Measurements from ENCODE around the gene LTBP4. TPM values are rescaled to one million over a fixed set of nuclear protein-coding genes. Genes with fewer than 3 reads are reported as not detected.

Gene LTBP4
- total and polyA plus RNA-seq, 2 of the 13 experiments (the other 11 are each of a cell fraction or from before 2014, with no cell fraction given) = 0.86 to 2.3 TPM

GRCh38 chr19:40603389-40604170, 2.4 kb downstream of the LTBP4 start (continued):
- TF ChIP-seq ZNF142 (CRISPR knock-in tag; IDR thresholded peaks at IDR 0.05) (peak; percentile 70; the same call in 1 of the 2 replicates), ZNF512 (CRISPR knock-in tag; IDR thresholded peaks at IDR 0.05) (no peak), ZNF329 (CRISPR knock-in tag; IDR thresholded peaks at IDR 0.05; ENCODE audit: low read depth) (0 out of 2 replicates have a peak, but pooled peaks have one; percentile 62), BCL3 (CRISPR knock-in tag; IDR thresholded peaks at IDR 0.05) (peak; percentile 72; the same call in 1 of the 2 replicates), ZNF513 (CRISPR knock-in tag; conservative IDR thresholded peaks at IDR 0.05) (no peak), ZNF746 (CRISPR knock-in tag; IDR thresholded peaks at IDR 0.05) (peak; percentile 98), ARNT (IDR thresholded peaks at IDR 0.05) (no peak), ZNF567 (CRISPR knock-in tag; IDR thresholded peaks at IDR 0.05; ENCODE audit: borderline replicate concordance) (0 out of 2 replicates have a peak, but pooled peaks have one; percentile 62), ZNF740 (CRISPR knock-in tag; IDR thresholded peaks at IDR 0.05) (peak; percentile 88), ZBTB43 (CRISPR knock-in tag; conservative IDR thresholded peaks at IDR 0.05) (no peak; the same call in 1 of the 2 replicates)
- TF ChIP-seq, protein P1, sequence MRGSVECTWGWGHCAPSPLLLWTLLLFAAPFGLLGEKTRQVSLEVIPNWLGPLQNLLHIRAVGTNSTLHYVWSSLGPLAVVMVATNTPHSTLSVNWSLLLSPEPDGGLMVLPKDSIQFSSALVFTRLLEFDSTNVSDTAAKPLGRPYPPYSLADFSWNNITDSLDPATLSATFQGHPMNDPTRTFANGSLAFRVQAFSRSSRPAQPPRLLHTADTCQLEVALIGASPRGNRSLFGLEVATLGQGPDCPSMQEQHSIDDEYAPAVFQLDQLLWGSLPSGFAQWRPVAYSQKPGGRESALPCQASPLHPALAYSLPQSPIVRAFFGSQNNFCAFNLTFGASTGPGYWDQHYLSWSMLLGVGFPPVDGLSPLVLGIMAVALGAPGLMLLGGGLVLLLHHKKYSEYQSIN (CRISPR knock-in tag; IDR thresholded peaks at IDR 0.05; ENCODE audit: borderline replicate concordance) = no peak
- TF ChIP-seq, protein P2, sequence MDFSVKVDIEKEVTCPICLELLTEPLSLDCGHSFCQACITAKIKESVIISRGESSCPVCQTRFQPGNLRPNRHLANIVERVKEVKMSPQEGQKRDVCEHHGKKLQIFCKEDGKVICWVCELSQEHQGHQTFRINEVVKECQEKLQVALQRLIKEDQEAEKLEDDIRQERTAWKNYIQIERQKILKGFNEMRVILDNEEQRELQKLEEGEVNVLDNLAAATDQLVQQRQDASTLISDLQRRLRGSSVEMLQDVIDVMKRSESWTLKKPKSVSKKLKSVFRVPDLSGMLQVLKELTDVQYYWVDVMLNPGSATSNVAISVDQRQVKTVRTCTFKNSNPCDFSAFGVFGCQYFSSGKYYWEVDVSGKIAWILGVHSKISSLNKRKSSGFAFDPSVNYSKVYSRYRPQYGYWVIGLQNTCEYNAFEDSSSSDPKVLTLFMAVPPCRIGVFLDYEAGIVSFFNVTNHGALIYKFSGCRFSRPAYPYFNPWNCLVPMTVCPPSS (IDR thresholded peaks at IDR 0.05) = no peak

All from HepG2 (cell line).